ENCODE data around the gene ADGRD1.

The ADGRD1 gene

GRCh38 chr12:131025939-131026702 is 72.4 kb downstream of the ADGRD1 start:
- Histone ChIP-seq H2AFZ (ENCODE audit: insufficient read depth, low read length, poor library complexity) (no peak overlapping the region), H3K79me1 (ENCODE audit: low read length) (no peaks in the 10 kb centered on the region), H3K4me2 (ENCODE audit: low read length) (no peak overlapping the region), H3K4me3 (ENCODE audit: low read depth, low read length) (no peak overlapping the region), H3K27me3 (ENCODE audit: insufficient read depth, low read length) (no peaks in the 10 kb centered on the region), H2BK12ac (ENCODE audit: low read length) (no peak overlapping the region), H3K36me3 (ENCODE audit: control insufficient read depth in 1 of 2, insufficient read depth in 2 of 2, low read length in 2 of 2) (no peaks in the 10 kb centered on the region), H3K18ac (ENCODE audit: low read length) (no peak overlapping the region), H4K91ac (ENCODE audit: low read depth, low read length) (no peak overlapping the region), H3K4ac (ENCODE audit: low read depth, low read length) (no peak overlapping the region), H4K8ac (ENCODE audit: low read depth, low read length) (no peak overlapping the region), H2AK5ac (ENCODE audit: low read length) (no peak overlapping the region), H3K4me1 (ENCODE audit: control insufficient read depth in 1 of 2, insufficient read depth in 2 of 2, low read length in 2 of 2) (no peaks in the 10 kb centered on the region), H2BK5ac (ENCODE audit: low read depth, low read length, poor library complexity) (no peak overlapping the region), H3K9ac (ENCODE audit: low read length) (no peak overlapping the region), H2BK120ac (ENCODE audit: insufficient read depth, low read length, poor library complexity) (no peak overlapping the region), H3K79me2 (ENCODE audit: control insufficient read depth, insufficient read depth, low read length, poor library complexity) (no peaks in the 10 kb centered on the region), H3K14ac (ENCODE audit: low read length) (no peak overlapping the region), H3K23ac (ENCODE audit: low read length) (no peak overlapping the region), H3K9me3 (ENCODE audit: insufficient read depth, low read depth, low read length) (peaks cover 2% of the 10 kb centered on the region), H3K27ac (ENCODE audit: low read depth, low read length) (no peak overlapping the region), H4K12ac (ENCODE audit: low read depth, low read length) (no peak overlapping the region)
- no CpG with 5 or more reads among the region's 23 CpGs for WGBS (ENCODE audit: extremely low coverage, insufficient coverage, insufficient read length)
- peak in 1 of 2 donors; percentile 7 for DNase-seq

- Histone ChIP-seq H4K12ac (ENCODE audit: low read depth, low read length) (no peak overlapping the region), H2BK12ac (ENCODE audit: low read length) (no peak overlapping the region), H2BK5ac (ENCODE audit: low read depth, low read length, poor library complexity) (no peak overlapping the region), H3K4ac (ENCODE audit: low read depth, low read length) (no peak overlapping the region), H3K4me2 (ENCODE audit: low read length) (no peak overlapping the region), H3K79me1 (ENCODE audit: low read length) (no peaks in the 10 kb centered on the region), H3K79me2 (ENCODE audit: control insufficient read depth, insufficient read depth, low read length, poor library complexity) (no peaks in the 10 kb centered on the region), H3K4me1 (ENCODE audit: control insufficient read depth in 1 of 2, insufficient read depth in 2 of 2, low read length in 2 of 2) (peaks cover 0 to 2% of the 10 kb centered on the region in 2 experiments), H2AFZ (ENCODE audit: insufficient read depth, low read length, poor library complexity) (no peak overlapping the region), H3K18ac (ENCODE audit: low read length) (no peak overlapping the region), H2BK120ac (ENCODE audit: insufficient read depth, low read length, poor library complexity) (no peak overlapping the region), H3K14ac (ENCODE audit: low read length) (no peak overlapping the region), H3K9ac (ENCODE audit: low read length) (no peak overlapping the region), H3K9me3 (ENCODE audit: insufficient read depth, low read depth, low read length) (peaks cover 2% of the 10 kb centered on the region), H4K8ac (ENCODE audit: low read depth, low read length) (no peak overlapping the region), H3K36me3 (ENCODE audit: control insufficient read depth in 1 of 2, insufficient read depth in 2 of 2, low read length in 2 of 2) (no peaks in the 10 kb centered on the region), H3K27ac (ENCODE audit: low read depth, low read length) (no peak overlapping the region), H2AK5ac (ENCODE audit: low read length) (no peak overlapping the region), H3K27me3 (ENCODE audit: insufficient read depth, low read length) (no peaks in the 10 kb centered on the region), H4K91ac (ENCODE audit: low read depth, low read length) (no peak overlapping the region), H3K4me3 (ENCODE audit: low read depth, low read length) (no peak overlapping the region), H3K23ac (ENCODE audit: low read length) (no peak overlapping the region)
- WGBS (ENCODE audit: extremely low coverage, insufficient coverage, insufficient read length), result no CpG with 5 or more reads among the region's 11 CpGs
- DNase-seq, result no peak
These were observed 73.0 kb downstream of the ADGRD1 start for GRCh38 chr12:131026754-131027153.

- DNase-seq, result no peak
- Histone ChIP-seq H3K79me1 (ENCODE audit: low read length) (no peaks in the 10 kb centered on the region), H3K27me3 (ENCODE audit: insufficient read depth, low read length) (no peaks in the 10 kb centered on the region), H3K36me3 (ENCODE audit: control insufficient read depth in 1 of 2, insufficient read depth in 2 of 2, low read length in 2 of 2) (no peaks in the 10 kb centered on the region), H3K23ac (ENCODE audit: low read length) (no peak overlapping the region), H3K14ac (ENCODE audit: low read length) (no peak overlapping the region), H2BK12ac (ENCODE audit: low read length) (no peak overlapping the region), H4K91ac (ENCODE audit: low read depth, low read length) (no peak overlapping the region), H3K9ac (ENCODE audit: low read length) (no peak overlapping the region), H2BK5ac (ENCODE audit: low read depth, low read length, poor library complexity) (no peak overlapping the region), H3K4me1 (ENCODE audit: control insufficient read depth in 1 of 2, insufficient read depth in 2 of 2, low read length in 2 of 2) (peaks cover 0 to 3% of the 10 kb centered on the region in 2 experiments), H3K18ac (ENCODE audit: low read length) (no peak overlapping the region), H4K8ac (ENCODE audit: low read depth, low read length) (no peak overlapping the region), H3K4me3 (ENCODE audit: low read depth, low read length) (no peak overlapping the region), H2BK120ac (ENCODE audit: insufficient read depth, low read length, poor library complexity) (no peak overlapping the region), H3K4ac (ENCODE audit: low read depth, low read length) (no peak overlapping the region), H3K9me3 (ENCODE audit: insufficient read depth, low read depth, low read length) (peaks cover 2% of the 10 kb centered on the region), H2AK5ac (ENCODE audit: low read length) (no peak overlapping the region), H3K79me2 (ENCODE audit: control insufficient read depth, insufficient read depth, low read length, poor library complexity) (no peaks in the 10 kb centered on the region), H3K4me2 (ENCODE audit: low read length) (no peak overlapping the region), H3K27ac (ENCODE audit: low read depth, low read length) (no peak overlapping the region), H4K12ac (ENCODE audit: low read depth, low read length) (no peak overlapping the region), H2AFZ (ENCODE audit: insufficient read depth, low read length, poor library complexity) (no peak overlapping the region)
- WGBS (ENCODE audit: extremely low coverage, insufficient coverage, insufficient read length), result no CpG with 5 or more reads among the region's 9 CpGs
These were observed 73.6 kb downstream of the ADGRD1 start for GRCh38 chr12:131027264-131027663.

- Histone ChIP-seq H2AK5ac (ENCODE audit: low read length) (no peak overlapping the region), H3K4me1 (ENCODE audit: control insufficient read depth in 1 of 2, insufficient read depth in 2 of 2, low read length in 2 of 2) (peaks cover 0 to 3% of the 10 kb centered on the region in 2 experiments), H4K8ac (ENCODE audit: low read depth, low read length) (no peak overlapping the region), H3K36me3 (ENCODE audit: control insufficient read depth in 1 of 2, insufficient read depth in 2 of 2, low read length in 2 of 2) (no peaks in the 10 kb centered on the region), H3K79me1 (ENCODE audit: low read length) (no peaks in the 10 kb centered on the region), H3K4me3 (ENCODE audit: low read depth, low read length) (no peak overlapping the region), H3K27me3 (ENCODE audit: insufficient read depth, low read length) (no peaks in the 10 kb centered on the region), H2AFZ (ENCODE audit: insufficient read depth, low read length, poor library complexity) (no peak overlapping the region), H4K12ac (ENCODE audit: low read depth, low read length) (no peak overlapping the region), H4K91ac (ENCODE audit: low read depth, low read length) (no peak overlapping the region), H3K27ac (ENCODE audit: low read depth, low read length) (no peak overlapping the region), H3K79me2 (ENCODE audit: control insufficient read depth, insufficient read depth, low read length, poor library complexity) (no peaks in the 10 kb centered on the region), H3K18ac (ENCODE audit: low read length) (no peak overlapping the region), H2BK120ac (ENCODE audit: insufficient read depth, low read length, poor library complexity) (no peak overlapping the region), H3K23ac (ENCODE audit: low read length) (no peak overlapping the region), H2BK12ac (ENCODE audit: low read length) (no peak overlapping the region), H3K9me3 (ENCODE audit: insufficient read depth, low read depth, low read length) (peaks cover 2% of the 10 kb centered on the region), H3K9ac (ENCODE audit: low read length) (no peak overlapping the region), H3K14ac (ENCODE audit: low read length) (no peak overlapping the region), H3K4me2 (ENCODE audit: low read length) (no peak overlapping the region), H3K4ac (ENCODE audit: low read depth, low read length) (no peak overlapping the region), H2BK5ac (ENCODE audit: low read depth, low read length, poor library complexity) (no peak overlapping the region)
- no CpG with 5 or more reads among the region's 20 CpGs for WGBS (ENCODE audit: extremely low coverage, insufficient coverage, insufficient read length)
- peak in 1 of 2 donors; percentile 8 for DNase-seq
These were observed 74.3 kb downstream of the ADGRD1 start for GRCh38 chr12:131027876-131028586.

Data from trophoblast cell (in vitro differentiated cells and primary cell).